Left ventricle myocardium superior (tissue), 1 donor: ENCODE data around the gene DPH3. TPM values are rescaled to one million over a fixed set of nuclear protein-coding genes. Genes with fewer than 3 reads are reported as not detected.

Experiments used
- ATAC-seq: fragments of 200-7000 bp; cut with Tn5 transposase; one replicate; pipeline ENCODE4 v1.9.1; 2020; ENCODE audit warnings: mild to moderate bottlenecking, moderate library complexity
- DNase-seq: peaks from one replicate; pipeline ENCODE4 v3.0.0-alpha.2; 2020
- intact Hi-C: fragments of 100-400 bp; cut with micrococcal nuclease; formaldehyde crosslinking; loops from one replicate; pipeline ENCODE4 v1.11.0; 2022
- total RNA-seq: library from RNA; stranded (reverse); fragmentation: NEBNext Ultra II Directional; extraction: Animal tissue kit (Norgen Biotek cat#: 25700); gene quantifications from one replicate; pipeline ENCODE4 v1.2.1, GENCODE V29; 2021
- donor health status: DM: no; HTN: yes; CAD: no; lungs with severe emphysema.

Gene DPH3
- total RNA-seq, 1 donor from 2014 or later, result 18.2 TPM

DNA sequence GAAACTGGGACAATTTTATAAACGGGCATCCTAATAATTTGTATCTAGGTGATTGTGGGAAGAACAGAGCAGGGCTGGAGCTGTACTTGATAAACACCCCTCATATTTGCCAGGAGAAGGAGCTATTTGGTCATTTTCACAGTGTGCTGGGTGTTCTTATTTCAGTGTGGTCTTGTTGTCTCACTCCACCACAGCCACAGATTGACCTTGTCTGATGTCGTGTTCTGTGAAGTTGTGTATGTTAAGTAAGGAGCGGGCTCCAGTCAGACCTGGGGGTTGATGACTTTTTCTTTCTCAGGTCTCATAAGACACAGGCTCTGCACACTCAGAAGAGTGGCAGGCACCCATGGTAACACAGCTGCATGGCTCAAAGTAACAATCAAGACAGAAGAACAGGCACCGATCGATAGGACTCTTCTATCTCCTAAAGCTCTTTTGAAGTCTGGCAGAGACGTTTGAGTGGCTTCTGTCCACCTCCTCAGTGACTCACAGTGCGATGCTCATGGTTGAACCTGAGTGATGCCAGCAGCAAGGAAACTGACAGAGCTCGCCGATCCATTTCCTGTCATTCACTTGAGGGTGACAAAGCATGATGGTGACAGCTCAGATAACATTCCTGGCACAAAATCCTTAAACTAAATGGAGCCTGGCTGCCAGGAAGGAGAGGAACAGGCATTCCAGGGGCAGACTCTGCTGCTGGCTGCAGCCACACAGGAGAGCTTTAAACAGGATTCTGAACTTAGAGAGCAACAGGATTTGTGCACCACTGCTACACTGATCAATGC is 20.8 kb downstream of the DPH3 start:
- DNase-seq, result peak; percentile 48
- ATAC-seq, result peak; percentile 89
- intact Hi-C loops, result loop anchor here (10.0 kb wide), 1 partner anchor 609 kb away; no protein-coding TSS in a partner anchor

DNA sequence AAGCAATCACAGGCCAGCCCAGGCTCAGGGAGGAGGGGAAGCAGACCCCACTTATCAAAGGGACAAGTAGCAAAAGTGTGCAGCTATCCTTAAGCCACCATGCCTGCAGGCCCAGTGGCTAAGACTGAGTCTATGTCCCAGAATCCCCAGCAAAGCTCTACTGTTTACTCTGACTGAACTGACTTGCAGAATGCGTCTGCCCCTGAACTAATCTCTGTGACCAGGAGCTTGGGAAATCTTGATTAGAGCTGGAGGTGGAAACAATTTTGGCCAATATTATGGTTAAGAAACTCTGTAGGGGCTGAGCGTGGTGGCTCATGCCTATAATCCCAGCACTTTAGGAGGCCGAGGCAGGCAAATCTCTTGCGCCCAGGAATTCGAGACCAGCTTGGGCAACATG is 22.6 kb downstream of the DPH3 start:
- DNase-seq (no peak), ATAC-seq (no peak)
- intact Hi-C loops, result loop anchor here (10.0 kb wide), 1 partner anchor 607 kb away; no protein-coding TSS in a partner anchor

DNA sequence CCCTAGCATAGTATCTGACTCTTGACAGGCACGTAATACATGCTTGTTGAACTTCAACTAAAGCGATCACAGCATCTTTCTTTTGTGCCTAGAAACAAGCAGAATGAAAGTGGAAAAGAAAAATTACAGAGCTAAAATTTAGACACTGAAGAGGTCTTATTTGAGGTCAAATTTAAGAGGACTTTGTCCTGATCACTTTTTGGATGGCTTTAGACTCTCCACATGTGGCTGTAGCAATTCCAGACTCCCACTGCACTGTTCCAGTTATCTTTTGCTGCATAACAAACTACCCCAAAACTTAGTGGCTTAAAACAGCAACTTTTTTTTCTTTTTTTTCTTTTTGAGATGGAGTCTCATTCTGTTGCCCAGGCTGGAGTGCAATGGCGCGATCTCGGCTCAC is 23.5 kb downstream of the DPH3 start:
- ATAC-seq, result no peak

DNA sequence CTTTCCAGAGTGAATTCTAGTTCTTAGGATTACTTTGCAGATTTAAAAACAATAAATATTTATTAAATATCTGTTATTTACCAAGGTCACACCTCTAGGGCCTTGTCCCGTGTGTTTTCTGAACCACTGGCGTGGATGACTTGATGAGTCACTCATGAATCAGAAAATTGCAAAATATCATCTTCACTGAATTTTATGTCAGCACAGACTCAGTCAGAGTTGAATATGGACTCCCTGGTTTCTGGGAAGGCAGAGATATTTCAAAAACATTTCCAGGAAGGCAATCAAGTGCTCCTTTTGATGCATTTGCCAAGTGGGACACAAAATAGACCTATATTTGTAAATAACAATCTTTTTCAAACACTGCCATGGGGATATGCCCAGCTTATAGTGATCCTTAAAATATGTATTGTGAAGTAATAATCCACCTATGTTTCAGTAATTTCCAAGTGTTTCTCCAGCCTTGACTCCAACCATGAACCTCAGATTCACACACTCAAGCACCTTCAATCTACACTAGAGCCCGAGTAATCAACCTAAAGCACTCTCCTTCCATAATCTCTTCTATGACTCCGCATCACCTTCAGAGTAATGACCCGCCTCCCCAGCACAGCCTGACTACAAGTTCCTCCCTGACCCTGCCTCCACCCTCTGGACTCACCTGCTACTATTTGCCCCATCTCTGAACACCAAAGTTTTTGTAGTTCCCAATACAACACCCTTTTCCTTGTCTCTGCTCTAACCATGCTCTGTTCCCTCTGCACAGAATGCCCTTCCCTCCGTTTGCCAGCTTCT is 24.3 kb downstream of the DPH3 start:
- DNase-seq (no peak), ATAC-seq (peak; percentile 14)
- intact Hi-C loops, result loop anchor here (10.0 kb wide), 1 partner anchor 606 kb away; no protein-coding TSS in a partner anchor

More for the DNA sequence above, 23.5 kb downstream of the DPH3 start:
- intact Hi-C loops, result loop anchor here (10.0 kb wide), 1 partner anchor 606 kb away; no protein-coding TSS in a partner anchor
- DNase-seq, result no peak

DNA sequence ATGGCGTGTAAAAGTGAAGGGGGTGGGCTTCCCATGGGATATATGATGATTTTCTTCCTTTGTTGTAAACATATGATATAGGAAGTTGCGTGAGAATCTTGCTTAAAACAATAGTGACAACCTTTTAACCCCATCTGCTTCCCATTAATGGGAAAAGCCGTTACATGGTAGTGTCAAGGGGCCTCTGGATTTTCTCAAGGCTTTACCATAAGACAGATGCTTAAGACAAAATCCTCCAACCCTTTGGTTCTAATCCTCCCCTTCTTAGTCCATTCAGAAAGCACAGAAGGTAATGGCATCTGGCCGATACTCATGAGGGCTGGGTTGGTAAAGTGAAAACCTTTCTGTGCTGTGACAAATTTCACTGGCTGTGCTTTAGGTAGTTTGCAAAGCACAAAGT is 25.0 kb downstream of the DPH3 start:
- intact Hi-C loops, result loop anchor here (10.0 kb wide), 1 partner anchor 605 kb away; no protein-coding TSS in a partner anchor
- ATAC-seq (no peak), DNase-seq (no peak)

DNA sequence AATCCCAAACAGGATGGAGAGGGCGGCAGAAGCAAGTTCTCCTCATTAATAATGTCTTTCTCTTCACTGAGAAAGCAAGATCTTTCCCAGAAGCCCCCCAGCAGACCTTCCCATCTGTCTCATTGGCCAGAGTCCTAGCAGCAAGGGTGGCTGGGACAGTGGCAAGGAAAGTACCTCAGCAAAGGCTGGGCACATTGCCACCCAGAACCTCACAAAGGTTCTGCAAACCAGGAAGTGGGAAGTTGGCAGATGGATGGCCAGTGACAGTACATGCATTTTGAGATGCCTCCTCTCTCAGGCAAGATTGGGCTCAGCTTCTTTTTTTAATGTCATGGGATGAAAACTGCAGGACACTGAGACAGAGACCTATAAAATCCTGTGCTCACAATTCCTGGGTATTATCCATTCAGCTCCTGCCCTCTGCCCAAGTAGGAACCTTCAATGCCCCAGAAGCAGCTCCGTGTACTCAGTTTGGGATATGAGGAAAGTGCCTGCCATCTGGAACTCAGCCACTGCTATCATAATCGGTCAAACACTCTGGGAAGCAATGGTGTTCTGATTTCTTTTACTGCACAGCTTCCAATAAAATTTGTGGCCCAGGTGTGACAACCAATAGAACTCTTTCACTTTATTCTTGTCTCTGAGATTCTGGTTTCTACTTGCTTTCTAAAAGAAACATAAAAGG is 25.5 kb downstream of the DPH3 start:
- ATAC-seq, result peak; percentile 24
- intact Hi-C loops, result no loop called here
- no peak for DNase-seq

DNA sequence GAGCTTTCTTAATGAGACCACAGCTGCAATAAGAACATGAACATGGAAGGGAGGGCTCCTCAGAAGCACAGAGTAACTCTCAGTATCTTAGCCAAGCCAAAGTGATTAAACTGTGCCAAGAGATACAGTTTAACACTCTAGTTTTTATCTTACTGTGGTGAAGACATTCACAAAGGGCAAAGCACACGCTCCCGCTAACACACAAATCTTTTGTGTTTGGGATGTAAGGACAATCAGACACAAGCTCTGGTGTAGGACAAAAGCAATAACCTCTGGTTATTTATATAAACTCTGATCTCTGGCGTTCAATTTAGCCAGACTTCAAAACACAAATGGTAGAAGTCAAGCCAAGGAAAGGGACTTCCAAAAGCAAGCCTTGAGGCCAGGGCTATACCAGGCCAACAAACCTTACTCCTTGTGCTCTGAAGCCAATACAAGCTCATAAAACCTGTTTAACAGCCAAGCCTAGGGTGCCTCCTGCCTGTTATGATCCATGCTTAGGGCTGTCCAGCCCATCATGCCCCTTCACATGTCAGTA is 27.8 kb downstream of the DPH3 start:
- intact Hi-C loops, result no loop called here
- peak; percentile 80 for ATAC-seq
- DNase-seq, result no peak

DNA sequence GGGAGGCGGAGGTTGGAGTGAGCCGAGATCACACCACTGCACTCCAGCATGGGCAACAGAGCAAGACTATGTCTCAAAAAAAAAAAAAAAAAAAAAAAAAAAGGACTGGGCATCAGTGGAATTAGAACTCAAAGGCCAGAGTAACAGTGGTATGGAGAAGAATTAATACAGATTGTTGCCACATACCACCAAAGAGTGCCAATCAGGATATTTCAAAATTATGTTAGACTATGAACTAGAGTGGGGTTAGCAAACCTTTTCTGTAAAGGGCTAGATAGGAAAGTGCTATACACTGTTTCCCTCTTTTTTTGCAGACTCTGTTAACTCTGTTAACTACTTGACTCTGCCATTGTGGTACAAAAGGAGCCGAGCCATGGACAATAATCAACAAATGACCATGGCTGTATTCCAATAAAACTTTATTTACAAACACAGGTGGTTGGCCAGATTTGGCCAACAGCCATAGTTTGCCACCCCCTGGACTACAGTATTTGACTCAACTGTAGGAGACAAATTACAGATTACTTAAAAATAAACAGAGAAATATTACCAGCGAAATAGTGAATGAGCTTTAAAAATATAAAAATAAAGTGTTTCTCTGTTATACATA is 28.6 kb downstream of the DPH3 start:
- DNase-seq (no peak), ATAC-seq (no peak)
- intact Hi-C loops, result no loop called here

DNA sequence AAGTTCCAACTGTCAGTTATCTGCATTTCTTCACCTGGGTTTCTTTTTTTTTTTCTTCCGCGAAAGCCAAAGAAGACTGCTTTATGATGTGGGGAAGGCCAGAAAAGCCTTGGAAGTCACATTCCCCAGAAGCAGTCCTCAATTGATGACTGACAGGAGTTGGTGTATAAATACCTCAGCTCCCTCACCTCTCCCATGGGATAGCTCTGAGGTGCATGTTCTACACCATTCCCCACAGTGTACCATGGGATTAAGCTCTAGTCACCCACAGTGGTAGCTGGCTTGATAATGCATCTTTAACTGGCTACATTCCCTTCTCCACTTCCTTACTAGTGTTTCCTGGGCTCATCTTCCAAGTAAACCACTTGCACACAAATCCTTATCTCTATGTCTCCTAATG is 30.5 kb downstream of the DPH3 start:
- intact Hi-C loops, result no loop called here
- DNase-seq (no peak), ATAC-seq (no peak)

DNA sequence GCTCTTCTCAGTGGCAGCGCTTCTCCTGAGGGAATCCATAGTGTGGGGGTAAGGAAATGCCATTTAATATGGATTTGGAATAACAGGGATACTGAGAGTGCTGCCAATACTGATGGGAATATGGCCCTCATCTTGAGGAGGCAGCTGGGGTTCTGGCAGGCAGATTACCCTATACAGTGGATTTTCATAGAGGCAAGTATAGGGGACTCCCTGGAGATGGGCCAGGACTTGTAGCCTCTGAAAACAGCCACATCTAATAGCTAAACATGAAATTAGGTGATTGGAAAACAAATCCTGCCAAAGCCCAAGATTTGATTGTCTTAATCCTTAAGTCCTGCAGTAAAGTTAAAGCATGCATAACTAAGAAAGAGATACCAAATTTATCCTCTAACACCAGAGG is 30.9 kb downstream of the DPH3 start:
- no peak for ATAC-seq
- intact Hi-C loops, result no loop called here
- DNase-seq, result no peak

DNA sequence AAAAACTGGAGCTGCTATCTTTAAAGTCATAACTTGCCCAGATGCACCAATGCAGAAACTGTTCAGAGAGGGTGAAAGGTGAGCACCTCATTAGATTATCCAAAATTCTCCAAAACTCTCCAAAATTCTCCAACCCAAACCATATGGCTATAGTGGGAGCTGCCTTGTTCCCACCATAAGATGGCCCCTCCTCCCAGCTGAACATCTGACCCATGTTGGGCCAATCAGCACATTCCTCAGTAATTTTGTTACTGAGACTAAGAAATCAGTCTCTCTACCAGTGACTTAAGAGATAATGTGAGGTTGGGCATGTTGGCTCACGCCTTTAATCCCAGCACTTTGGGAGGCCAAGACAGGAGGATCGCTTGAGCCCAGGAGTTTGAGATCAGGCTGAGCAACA is 32.8 kb downstream of the DPH3 start:
- intact Hi-C loops, result no loop called here
- no peak for ATAC-seq
- DNase-seq, result no peak

DNA sequence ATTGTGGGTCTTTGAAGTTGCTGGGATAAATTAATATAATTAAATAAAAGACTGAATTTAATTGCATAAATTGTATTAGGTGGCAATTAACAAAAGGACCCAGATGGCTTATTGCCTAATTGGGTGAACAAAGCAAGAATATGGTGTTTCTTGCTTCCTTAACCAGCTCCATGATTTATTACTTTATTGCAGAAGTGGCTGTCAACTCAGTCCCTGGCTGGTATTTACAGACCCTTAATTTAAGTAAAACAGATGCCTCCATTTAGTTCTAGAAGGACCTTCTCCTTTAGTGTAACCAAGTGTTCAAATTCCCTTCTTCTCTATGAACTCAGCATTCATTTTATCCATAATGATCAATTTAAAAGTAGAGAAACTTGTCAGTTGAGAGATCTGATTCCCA is 35.1 kb downstream of the DPH3 start:
- no peak for ATAC-seq
- intact Hi-C loops, result no loop called here
- DNase-seq, result no peak

DNA sequence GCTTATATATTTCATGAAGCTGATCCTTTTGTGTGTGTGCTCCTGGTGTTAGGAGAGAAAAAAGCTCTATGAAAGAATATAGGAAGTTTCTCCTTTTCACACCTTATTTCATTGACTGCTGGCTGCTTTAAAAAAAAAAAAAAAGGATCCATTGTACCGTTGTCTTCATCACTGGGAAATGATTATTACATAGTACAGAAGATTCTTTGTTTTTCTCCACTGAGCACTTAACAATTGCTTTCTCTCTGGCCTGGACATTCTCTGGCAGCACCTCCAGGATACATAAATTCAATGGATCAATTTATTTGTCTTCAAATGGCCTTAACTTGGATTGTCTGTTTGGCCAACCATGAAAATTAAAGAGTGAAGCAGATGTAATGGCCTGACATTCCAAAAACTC is 37.2 kb downstream of the DPH3 start:
- intact Hi-C loops, result no loop called here
- DNase-seq, result no peak
- no peak for ATAC-seq

DNA sequence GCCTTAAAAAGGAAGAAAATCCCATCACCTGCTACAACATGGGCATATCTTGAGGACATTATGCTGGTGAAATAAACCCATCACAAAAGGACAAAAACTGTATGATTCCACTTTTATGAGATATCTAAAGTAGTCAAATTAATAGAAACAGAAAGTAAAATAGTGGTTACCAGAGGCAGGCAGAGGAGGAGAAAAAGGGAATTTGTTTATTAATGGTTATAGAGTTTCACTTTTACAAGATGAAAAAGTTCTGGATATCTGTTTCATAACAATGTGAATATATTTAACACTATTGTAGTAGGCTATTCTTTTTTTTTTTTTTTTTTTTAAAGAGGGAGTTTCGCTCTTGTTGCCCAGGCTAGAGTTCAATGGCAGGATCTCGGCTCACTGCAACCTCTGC is 40.4 kb downstream of the DPH3 start:
- intact Hi-C loops, result no loop called here
- no peak for DNase-seq
- no peak for ATAC-seq

DNA sequence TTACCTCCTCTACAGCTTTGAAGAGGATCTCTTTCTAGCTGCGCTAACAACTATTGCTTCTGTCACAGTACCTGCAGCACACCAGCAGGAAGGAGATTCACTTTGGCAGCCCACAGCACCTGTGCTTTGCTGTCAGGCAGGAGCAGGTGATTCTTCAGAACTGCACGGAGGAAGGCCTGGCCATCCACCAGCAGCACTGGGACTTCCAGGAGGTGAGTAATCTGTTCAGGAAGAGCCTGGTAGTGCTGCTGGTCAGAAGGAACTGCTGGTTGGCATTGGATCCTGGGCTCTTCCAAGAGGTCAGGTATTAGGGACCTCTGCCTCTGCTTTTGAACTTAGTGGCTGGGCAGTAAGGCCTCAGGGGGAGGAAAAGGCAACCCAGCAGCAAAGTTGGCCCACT is 42.2 kb downstream of the DPH3 start:
- DNase-seq (no peak), ATAC-seq (no peak)
- intact Hi-C loops, result no loop called here

DNA sequence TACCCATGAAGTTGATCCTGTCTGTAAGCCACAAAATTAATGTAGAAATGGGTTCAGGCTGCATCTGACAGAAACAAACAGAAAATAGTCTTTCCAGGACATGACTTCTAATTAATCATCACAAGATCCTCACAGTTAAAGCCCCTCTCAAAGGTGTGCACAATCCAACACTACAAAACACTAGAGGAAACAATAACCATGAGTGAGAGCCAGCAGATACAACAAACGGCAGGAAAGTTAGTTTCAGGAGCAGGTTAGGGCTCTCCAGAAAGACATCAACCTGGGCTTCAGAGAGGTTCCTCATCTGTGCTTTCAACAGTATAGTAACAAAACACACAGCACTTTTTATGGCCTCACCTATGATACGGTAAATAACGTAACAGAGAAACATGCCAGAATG is 42.8 kb downstream of the DPH3 start:
- no peak for ATAC-seq
- intact Hi-C loops, result no loop called here

DNA sequence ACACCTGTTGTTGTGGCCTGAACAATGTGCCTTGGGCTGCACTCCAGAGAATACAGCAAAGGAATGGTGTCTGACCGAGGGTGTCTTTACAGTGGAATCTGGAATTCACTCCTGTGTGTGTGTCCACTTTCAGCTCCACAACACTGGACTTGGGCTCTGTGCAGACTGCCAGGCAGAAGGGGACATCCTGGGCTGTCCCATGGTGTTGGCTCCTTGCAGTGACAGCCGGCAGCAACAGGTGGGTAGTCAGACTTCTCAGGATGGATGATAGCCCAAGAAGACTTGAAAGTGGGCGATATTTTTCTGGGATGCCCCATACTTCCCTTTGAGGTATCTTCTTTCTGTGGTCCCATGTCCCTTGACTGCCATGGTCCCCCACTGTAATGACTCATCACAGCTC is 45.0 kb downstream of the DPH3 start:
- intact Hi-C loops, result no loop called here
- DNase-seq, result no peak
- no peak for ATAC-seq

More for the DNA sequence above, 42.8 kb downstream of the DPH3 start:
- DNase-seq, result no peak

DNA sequence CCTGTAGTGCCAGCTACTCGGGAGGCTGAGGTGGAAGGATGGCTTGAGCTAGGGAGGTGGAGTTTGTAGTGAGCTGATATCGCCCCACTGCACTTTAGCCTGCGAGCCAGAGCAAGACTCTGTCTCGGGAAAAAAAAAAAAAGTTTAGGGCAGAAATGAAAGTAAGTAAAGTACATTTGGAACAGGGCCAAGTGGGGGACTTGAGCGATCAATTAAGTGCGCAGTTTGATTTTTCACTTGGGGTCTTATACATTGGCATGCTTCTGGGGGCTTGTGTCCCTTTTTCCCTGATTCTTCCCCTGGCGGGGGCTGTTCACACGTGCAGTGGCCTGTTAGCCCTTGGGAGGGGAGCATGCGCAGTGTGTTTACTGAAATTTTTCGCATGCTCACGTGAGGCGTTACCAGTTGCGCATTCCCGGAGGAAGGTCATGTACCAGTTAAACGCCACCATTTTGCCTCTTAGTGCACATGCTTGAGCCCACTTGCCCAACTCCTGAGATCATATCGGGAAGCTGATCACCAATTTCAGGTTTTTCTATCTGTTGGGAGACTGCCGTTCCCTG is 48.3 kb downstream of the DPH3 start:
- DNase-seq (no peak), ATAC-seq (no peak)
- intact Hi-C loops, result no loop called here

DNA sequence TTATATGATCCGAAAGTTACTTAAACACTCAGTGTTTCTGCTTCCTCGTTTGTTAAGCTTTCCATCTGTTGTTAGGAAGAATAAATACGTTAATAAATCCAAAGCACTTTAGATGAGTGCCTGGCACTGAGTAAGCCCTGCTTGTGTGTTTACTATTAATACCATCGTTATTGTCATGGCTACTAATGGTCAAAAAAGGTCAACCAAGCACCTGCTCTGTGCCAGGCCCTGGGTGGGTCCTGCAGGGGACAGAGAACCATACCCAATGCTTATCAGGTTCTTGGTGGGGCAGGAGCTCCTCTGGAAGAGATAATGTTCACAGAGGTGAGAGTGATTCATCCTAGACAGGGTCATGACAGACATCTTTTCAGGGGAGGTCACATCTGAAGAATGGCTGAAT is 50.4 kb downstream of the DPH3 start:
- DNase-seq, result no peak
- intact Hi-C loops, result no loop called here
- peak; percentile 34 for ATAC-seq
